Epithelial cell of esophagus (primary cell): Measurements from ENCODE around the gene MALT1.

ENCODE experiments used
- DNase-seq: peaks from one replicate; pipeline ENCODE4 v3.0.0; 2010; ENCODE audit warnings: low read depth
- H3K4me3 ChIP-seq: 2 replicates; pipeline ENCODE4 v1.5.1; 2011; ENCODE audit warnings: mild to moderate bottlenecking, low read length, control low read depth
- CTCF ChIP-seq: IDR thresholded peaks from 2 replicates; pipeline ENCODE4 v1.5.1; 2011; ENCODE audit warnings: low read depth, mild to moderate bottlenecking, low read length, control low read depth, inconsistent platforms; ENCODE audit not compliant: insufficient read depth; ENCODE audit errors: missing control alignments

MALT1 gene

DNA sequence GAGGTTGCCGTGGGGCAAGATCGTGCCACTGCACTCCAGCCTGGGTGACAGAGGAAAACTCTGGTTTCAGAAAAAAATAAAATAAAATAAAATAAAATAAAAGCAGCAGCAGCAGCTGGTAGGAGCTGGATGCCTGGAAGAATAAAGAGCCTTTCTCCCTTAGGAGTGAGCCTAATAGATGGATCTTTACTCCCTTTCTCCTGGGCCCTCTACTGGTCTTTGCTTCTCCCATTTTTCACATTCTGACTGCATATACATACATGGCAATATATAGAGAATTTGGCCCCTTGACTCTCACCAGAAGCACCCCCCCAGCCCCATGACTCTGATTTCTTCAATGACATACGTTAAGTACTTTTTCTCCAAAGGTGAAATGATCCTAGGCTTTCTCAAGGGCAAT, 9.8 kb upstream of the MALT1 start:
- peak; percentile 27 for DNase-seq
- no peak overlapping the region for H3K4me3 ChIP-seq
- TF ChIP-seq CTCF, result peak; percentile 44

DNA sequence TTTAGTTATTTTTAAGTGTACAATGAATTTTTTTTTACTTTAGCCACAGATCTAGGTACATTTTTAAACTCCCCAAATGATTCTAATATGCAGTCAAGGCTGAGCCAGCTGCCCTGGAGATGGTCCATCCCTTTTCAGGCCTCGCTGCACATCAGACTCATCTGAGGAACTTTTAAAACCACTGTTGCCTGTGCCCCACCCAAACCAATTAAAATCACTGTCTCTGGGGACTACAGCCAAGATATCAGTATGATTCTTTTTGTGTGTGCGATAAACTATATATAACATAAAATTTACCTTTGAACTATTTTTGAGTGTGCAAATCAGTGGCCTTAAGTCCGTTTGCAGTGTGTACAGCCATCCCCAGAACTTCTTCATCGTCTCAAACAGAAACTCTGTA, 9.1 kb upstream of the MALT1 start:
- TF ChIP-seq CTCF, result no peak
- DNase-seq, result no peak
- no peak overlapping the region for H3K4me3 ChIP-seq

DNA sequence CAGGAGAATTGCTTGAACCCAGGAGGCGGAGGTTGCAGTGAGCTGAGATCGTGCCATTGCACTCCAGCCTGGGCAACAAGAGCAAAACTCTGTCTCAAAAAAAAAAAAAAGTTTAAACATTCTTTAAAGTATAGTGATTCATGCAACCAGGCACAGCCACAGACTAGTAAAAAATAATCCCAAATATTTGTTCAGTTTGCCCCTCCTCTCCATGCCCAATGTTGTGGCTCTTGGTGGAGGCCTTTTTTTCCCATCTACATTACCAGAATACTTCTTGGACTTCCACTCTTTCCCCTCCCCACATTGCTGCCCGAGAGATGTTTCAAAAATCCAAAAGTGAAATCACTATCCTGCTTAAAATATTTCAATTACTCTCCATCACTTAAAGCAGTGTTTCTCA, 5.1 kb upstream of the MALT1 start:
- DNase-seq, result no peak
- no peak overlapping the region for H3K4me3 ChIP-seq
- TF ChIP-seq CTCF, result no peak

- no peak for TF ChIP-seq CTCF
- H3K4me3 ChIP-seq, result no peak overlapping the region
- peak; percentile 47 for DNase-seq
These were observed 3.1 kb upstream of the MALT1 start for GRCh38 chr18:58668211-58668610.

- TF ChIP-seq CTCF, result no peak
- H3K4me3 ChIP-seq, result no peak overlapping the region
- peak; percentile 77 for DNase-seq
These were observed 2.4 kb upstream of the MALT1 start for GRCh38 chr18:58668897-58669296.

DNA sequence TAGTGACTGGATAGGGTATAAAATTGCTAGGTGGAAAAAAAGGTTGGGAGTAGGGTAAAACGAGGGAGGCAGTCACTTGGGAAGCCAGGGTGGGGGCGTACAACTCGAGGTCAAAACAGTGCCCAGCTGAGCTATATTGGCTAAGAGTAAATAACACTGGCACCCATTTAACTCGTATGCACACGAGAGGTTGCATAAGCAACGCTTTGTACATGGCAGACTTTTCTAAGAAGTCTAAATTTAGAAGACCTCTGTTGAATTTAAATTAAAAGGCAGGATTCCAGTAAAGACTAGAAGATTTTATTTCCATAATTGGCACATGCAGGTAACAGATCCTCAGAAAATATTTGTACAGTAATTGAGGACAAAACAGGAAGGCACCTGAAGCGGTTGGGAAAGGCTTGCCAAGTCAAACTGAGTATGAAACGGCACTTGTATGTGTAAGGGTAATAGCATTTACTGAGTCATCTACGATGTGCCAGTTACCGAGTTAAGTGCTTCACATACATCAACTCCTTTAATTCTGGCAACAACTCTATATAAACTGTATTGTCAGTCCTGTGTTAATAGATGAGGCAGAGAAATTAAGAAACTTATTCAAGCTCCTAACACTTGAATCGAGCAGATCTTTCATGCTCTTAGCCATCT, 1.4 kb upstream of the MALT1 start:
- no peak overlapping the region for H3K4me3 ChIP-seq
- TF ChIP-seq CTCF, result no peak
- DNase-seq, result peak; percentile 96

GRCh38 chr18:58670404-58671110, 708 bp upstream of the MALT1 start:
- peak overlapping the region; percentile 58 for H3K4me3 ChIP-seq
- no peak for DNase-seq
- no peak for TF ChIP-seq CTCF
